Germinal center (tissue), 1 donor: ENCODE results near the gene SLC35B1.

Experiments
- DNase-seq: peaks from one replicate; pipeline ENCODE4 v3.0.0; 2012; ENCODE audit warnings: mixed read lengths, low spot score

The SLC35B1 gene

DNA sequence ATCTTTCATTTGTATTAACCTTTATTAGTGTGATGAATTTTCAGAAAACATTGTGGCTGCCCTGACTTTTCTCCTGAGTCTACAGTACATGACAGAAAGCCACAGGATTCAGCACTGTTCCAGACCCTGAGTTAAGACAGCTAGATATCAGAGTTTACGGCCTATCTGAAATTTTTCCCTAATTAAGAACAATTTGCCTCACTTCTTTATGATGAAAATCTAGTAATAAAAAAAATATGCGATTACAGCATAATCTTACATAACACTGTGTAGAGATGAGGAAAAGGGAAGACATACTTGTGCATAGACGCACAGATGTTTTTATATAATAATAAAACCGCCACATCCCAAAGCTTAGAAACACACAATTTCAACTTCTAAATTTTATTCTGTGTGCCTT, 37.1 kb downstream of the SLC35B1 start:
- DNase-seq = no peak

DNA sequence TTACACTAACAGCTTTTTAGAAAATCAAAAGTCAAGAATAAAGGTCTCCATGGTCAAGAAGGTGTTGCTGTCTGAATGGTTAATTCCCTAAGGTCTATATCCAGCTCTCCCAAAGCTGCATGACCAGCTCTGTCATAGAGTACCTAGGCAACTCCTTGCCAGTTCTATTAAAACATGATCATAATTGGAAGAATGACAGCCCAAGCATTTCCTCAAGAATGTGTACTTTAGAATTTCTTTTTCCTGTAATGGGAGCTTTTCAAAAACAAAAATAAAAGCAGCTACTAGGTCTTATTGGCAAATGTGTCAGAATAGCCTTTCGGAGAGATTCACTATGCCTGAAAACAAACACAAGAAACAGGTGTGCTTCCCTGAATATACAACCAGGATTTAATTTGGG, 37.8 kb downstream of the SLC35B1 start:
- no peak for DNase-seq

- DNase-seq = no peak
These were observed 39.9 kb downstream of the SLC35B1 start for GRCh38 chr17:49667854-49668253.

DNA sequence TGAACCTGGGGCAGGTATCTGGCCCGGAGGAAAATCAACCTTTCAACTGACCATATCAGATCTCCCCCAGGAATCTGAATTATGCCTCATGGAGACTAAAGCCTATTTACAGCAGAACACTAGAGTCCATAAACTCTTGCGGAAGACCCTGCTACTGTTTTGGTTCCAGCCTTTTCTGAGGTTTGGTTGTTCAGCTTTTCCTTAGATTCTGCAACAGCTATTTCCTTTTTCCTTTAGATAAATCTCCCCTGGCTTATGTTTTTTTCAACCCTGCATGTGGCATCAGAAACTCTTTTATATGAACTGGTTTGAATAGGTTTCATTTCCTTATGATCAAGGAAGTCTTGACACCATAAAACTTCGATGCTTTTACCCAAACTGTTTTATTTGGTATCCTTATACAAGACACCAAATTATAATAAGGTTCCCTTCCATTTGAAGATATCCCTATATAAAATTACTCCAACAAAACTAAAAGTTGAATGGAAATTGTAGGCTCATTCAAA, 43.0 kb downstream of the SLC35B1 start:
- DNase-seq = no peak

DNA sequence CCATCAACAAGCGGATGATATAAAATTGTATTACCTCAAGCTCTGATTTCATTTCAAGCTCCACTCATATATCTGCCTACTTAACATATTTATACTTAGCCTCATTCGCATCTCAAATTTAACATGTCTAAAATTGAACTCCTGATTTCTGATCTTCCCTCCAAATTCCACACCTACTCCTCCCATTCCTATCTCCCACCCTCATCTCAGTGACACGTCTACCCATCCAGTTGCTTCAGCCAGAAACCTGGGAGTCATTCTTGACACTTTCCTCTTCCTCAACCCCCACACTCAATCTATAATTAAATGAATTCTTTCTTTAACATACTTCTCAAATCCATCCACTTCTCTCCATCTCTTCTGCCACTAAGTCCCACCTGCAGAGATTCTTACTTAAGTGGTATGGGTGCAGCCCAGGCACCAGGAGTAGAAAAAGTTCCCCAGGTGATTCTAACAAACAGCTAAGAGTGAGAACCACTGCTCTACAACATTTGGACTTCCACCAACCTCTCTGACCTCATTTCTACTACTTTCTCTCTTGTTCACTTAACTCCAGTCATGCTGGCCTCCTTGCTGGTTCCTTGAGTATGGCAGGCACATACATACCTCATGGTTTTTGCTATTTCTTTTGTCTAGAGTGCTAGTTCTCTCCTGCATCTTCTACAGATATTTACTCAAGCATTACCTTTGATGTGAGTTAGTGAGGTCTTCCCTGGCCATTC, 47.9 kb downstream of the SLC35B1 start:
- DNase-seq = no peak

DNA sequence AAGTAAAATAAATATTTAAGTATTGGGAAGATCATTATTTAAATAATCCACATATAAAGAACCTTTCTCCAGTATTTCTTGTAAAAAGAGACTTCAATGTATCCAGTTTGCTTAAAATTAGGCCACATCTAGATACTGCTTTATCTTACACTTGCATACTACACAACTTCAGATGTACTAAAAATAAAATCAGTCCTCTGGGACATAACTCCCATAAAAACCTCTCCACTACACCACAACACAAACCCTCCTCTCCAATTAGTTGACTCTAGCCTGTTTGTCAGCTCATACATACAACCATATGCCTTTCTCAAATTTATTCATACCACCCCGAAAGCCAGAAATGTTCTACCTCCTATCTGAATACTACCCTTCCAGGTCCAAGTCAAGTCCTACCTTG, 51.5 kb downstream of the SLC35B1 start:
- no peak for DNase-seq
